Activated T-cell treated with anti-CD3 and anti-CD28 coated beads, Interleukin-2, amount 50 U/mL, for 72 hours (primary cell): ENCODE measurements around the gene PIGBOS1. TPM values are rescaled to one million over a fixed set of nuclear protein-coding genes. Genes with fewer than 3 reads are reported as not detected.
"Not testable (repeated sequence)": the region's sequence is repeated elsewhere in the genome, so short reads cannot be mapped to it uniquely, and the experiment has no call there.

Source experiments
- ATAC-seq, 2 donors: fragments of 150-1000 bp; cut with Tn5 transposase; replicated peaks in 1 of 2; 2 replicates each; pipeline ENCODE4 v1.10.0; 2021; ENCODE audit warnings: moderate library complexity in 2 of 2, mild to moderate bottlenecking in 1 of 2
- DNase-seq, 2 donors: peaks; one replicate each; pipeline ENCODE4 v3.0.0; 2021 to 2022; ENCODE audit warnings: mixed read lengths in 1 of 2
- H3K27ac Mint-ChIP-seq: one replicate; pipeline ENCODE4 v1.8.0; 2022; ENCODE audit warnings: mild to moderate bottlenecking, moderate library complexity, mixed read lengths
- H3K27me3 Mint-ChIP-seq: one replicate; pipeline ENCODE4 v1.8.0; 2022; ENCODE audit warnings: low read depth, mixed read lengths
- H3K36me3 Mint-ChIP-seq, 2 donors: one replicate each; pipeline ENCODE4 v1.8.0; 2022; ENCODE audit warnings: mixed read lengths in 2 of 2, mild to moderate bottlenecking in 1 of 2; ENCODE audit not compliant: insufficient read depth in 2 of 2
- H3K4me1 Mint-ChIP-seq: one replicate; pipeline ENCODE4 v1.8.0; 2022; ENCODE audit warnings: low read depth, mixed read lengths
- H3K4me3 Mint-ChIP-seq, 2 donors: one replicate each; pipeline ENCODE4 v1.8.0; 2022; ENCODE audit warnings: mild to moderate bottlenecking in 2 of 2, mixed read lengths in 2 of 2, moderate library complexity in 2 of 2
- H3K9me3 Mint-ChIP-seq, 2 donors: one replicate each; pipeline ENCODE4 v1.8.0; 2022; ENCODE audit warnings: mixed read lengths in 2 of 2
- total RNA-seq, 2 donors: library from RNA; stranded (reverse); gene quantifications; one replicate each; pipeline ENCODE4 v1.2.3, GENCODE V29; 2022

The PIGBOS1 gene
- total RNA-seq, 2 donors from 2014 or later = 13.0 to 14.5 TPM

DNA sequence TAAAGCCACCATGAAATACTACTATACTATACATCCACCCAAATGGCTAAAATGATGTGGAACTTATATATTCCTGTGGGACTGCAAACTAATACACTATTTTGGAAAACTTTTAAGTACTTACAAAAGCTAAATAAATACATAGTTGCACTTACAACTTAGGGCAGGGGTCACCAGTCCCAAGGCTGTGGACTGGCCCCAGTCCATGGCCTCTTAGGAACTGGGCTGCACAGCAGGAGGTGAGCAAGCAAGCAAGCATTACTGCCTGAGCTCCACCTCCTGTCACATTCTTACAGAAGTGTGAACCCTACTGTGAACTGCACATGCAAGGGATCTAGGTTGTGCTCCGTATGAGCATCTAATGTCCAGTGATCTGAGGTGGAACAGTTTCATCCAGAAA lies 18.2 kb upstream of the PIGBOS1 start:
- H3K4me3 Mint-ChIP-seq = no peak overlapping the region
- no peaks in the 10 kb centered on the region for H3K4me1 Mint-ChIP-seq

GRCh38 chr15:55334997-55335396 lies 16.1 kb upstream of the PIGBOS1 start:
- Mint-ChIP-seq H3K36me3 (peaks cover 3% of the 10 kb centered on the region in 2 donors), H3K27ac (peak overlapping the region; percentile 27), H3K4me1 (no peaks in the 10 kb centered on the region), H3K27me3 (no peaks in the 10 kb centered on the region), H3K9me3 (no peaks in the 10 kb centered on the region), H3K4me3 (no peak overlapping the region)
- DNase-seq (no peak), ATAC-seq (no peak)

More for the DNA sequence above, 18.2 kb upstream of the PIGBOS1 start:
- H3K36me3 Mint-ChIP-seq = peaks cover 0 to 3% of the 10 kb centered on the region in 2 donors
- H3K27ac Mint-ChIP-seq = no peak overlapping the region
- no peak for ATAC-seq
- DNase-seq = no peak
- H3K9me3 Mint-ChIP-seq = no peaks in the 10 kb centered on the region
- no peaks in the 10 kb centered on the region for H3K27me3 Mint-ChIP-seq

- Mint-ChIP-seq H3K9me3 (no peaks in the 10 kb centered on the region), H3K27ac (no peak overlapping the region), H3K4me1 (no peaks in the 10 kb centered on the region), H3K27me3 (no peaks in the 10 kb centered on the region), H3K4me3 (no peak overlapping the region), H3K36me3 (peaks cover 1 to 3% of the 10 kb centered on the region in 2 donors)
- ATAC-seq (no peak), DNase-seq (no peak)
These were observed 15.4 kb upstream of the PIGBOS1 start for GRCh38 chr15:55334371-55334770.

- Mint-ChIP-seq H3K4me1 (peaks cover 10% of the 10 kb centered on the region), H3K9me3 (no peaks in the 10 kb centered on the region), H3K27ac (no peak overlapping the region), H3K36me3 (peaks cover 5% of the 10 kb centered on the region in 2 donors), H3K27me3 (no peaks in the 10 kb centered on the region), H3K4me3 (no peak overlapping the region)
- ATAC-seq (no peak), DNase-seq (no peak)
These were observed 8.5 kb upstream of the PIGBOS1 start for GRCh38 chr15:55327387-55327786.

GRCh38 chr15:55322467-55322866 lies 3.5 kb upstream of the PIGBOS1 start:
- Mint-ChIP-seq H3K27ac (peak overlapping the region; percentile 60), H3K4me1 (peaks cover 27% of the 10 kb centered on the region), H3K4me3 (no peak overlapping the region), H3K9me3 (no peaks in the 10 kb centered on the region), H3K27me3 (no peaks in the 10 kb centered on the region), H3K36me3 (peaks cover 7 to 14% of the 10 kb centered on the region in 2 donors)
- no peak for DNase-seq
- no peak for ATAC-seq

GRCh38 chr15:55320963-55321362 lies 2.0 kb upstream of the PIGBOS1 start:
- H3K4me3 Mint-ChIP-seq = no peak overlapping the region
- H3K4me1 Mint-ChIP-seq = peaks cover 38% of the 10 kb centered on the region
- H3K36me3 Mint-ChIP-seq = peaks cover 7 to 17% of the 10 kb centered on the region in 2 donors
- H3K27ac Mint-ChIP-seq = no peak overlapping the region
- H3K9me3 Mint-ChIP-seq = no peaks in the 10 kb centered on the region
- no peaks in the 10 kb centered on the region for H3K27me3 Mint-ChIP-seq
- ATAC-seq (no peak), DNase-seq (no peak)

DNA sequence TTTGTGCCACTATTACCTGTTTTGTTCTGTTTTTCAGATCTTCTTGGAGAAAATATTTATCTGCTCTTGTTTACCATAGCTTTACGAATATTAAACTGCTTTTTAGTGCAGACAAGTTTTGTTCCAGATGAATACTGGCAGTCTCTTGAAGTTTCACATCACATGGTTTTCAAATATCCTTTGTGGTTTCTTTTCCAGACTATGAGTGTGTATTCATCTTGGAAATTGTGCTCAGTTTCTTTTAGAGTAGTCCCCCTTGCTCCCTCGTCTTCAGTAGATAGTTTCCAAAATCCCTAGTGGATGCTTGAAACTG lies 1.3 kb upstream of the PIGBOS1 start:
- H3K9me3 Mint-ChIP-seq = no peaks in the 10 kb centered on the region
- peak overlapping the region; percentile 71 for H3K27ac Mint-ChIP-seq
- peaks cover 7 to 17% of the 10 kb centered on the region in 2 donors for H3K36me3 Mint-ChIP-seq
- H3K27me3 Mint-ChIP-seq = no peaks in the 10 kb centered on the region
- ATAC-seq (no peak), DNase-seq (no peak)
- peaks cover 39% of the 10 kb centered on the region for H3K4me1 Mint-ChIP-seq
- H3K4me3 Mint-ChIP-seq = peak overlapping the region; percentile 96 to 100

GRCh38 chr15:55319537-55320237 lies 764 bp upstream of the PIGBOS1 start:
- Mint-ChIP-seq H3K27ac (peak overlapping the region; percentile 100), H3K4me3 (peak overlapping the region; percentile 96 to 100), H3K27me3 (no peaks in the 10 kb centered on the region), H3K4me1 (peaks cover 44% of the 10 kb centered on the region), H3K36me3 (peaks cover 7 to 17% of the 10 kb centered on the region in 2 donors), H3K9me3 (no peaks in the 10 kb centered on the region)
- DNase-seq (no peak), ATAC-seq (no peak)

GRCh38 chr15:55302801-55303200 lies 16.1 kb downstream of the PIGBOS1 start:
- not testable (repeated sequence) for H3K27ac Mint-ChIP-seq, H3K9me3 Mint-ChIP-seq, H3K36me3 Mint-ChIP-seq, H3K27me3 Mint-ChIP-seq, H3K4me1 Mint-ChIP-seq, H3K4me3 Mint-ChIP-seq, ATAC-seq, DNase-seq

GRCh38 chr15:55297315-55297714 lies 21.6 kb downstream of the PIGBOS1 start:
- no peak overlapping the region for H3K27ac Mint-ChIP-seq
- H3K9me3 Mint-ChIP-seq = no peaks in the 10 kb centered on the region
- no peak overlapping the region for H3K4me3 Mint-ChIP-seq
- no peak for ATAC-seq
- DNase-seq = no peak
- H3K4me1 Mint-ChIP-seq = no peaks in the 10 kb centered on the region
- H3K27me3 Mint-ChIP-seq = no peaks in the 10 kb centered on the region
- no peaks in the 10 kb centered on the region for H3K36me3 Mint-ChIP-seq

- Mint-ChIP-seq H3K9me3 (no peaks in the 10 kb centered on the region), H3K27ac (peak overlapping the region; percentile 95), H3K36me3 (peaks cover 16 to 22% of the 10 kb centered on the region in 2 donors), H3K4me3 (peak overlapping the region; percentile 92 to 93), H3K4me1 (peaks cover 38% of the 10 kb centered on the region), H3K27me3 (no peaks in the 10 kb centered on the region)
- ATAC-seq = peak; percentile 76 to 78
- peak; percentile 86 to 87 for DNase-seq
These were observed 28.3 kb downstream of the PIGBOS1 start for GRCh38 chr15:55290528-55291057.

- peak within 1 kb of the TSS; percentile 99 for H3K27ac Mint-ChIP-seq
- ATAC-seq = peak; percentile 78 to 82
These were observed 29.0 kb downstream of the PIGBOS1 start, which contains the start of gene RAB27A for GRCh38 chr15:55289746-55290527. Gene RAB27A (minus strand): TSS chr15:55289813. CDS start chr15:55234934, 54,879 bp downstream.

GRCh38 chr15:55289011-55289745 lies 29.7 kb downstream of the PIGBOS1 start:
- Mint-ChIP-seq H3K36me3 (peaks cover 18 to 29% of the 10 kb centered on the region in 2 donors), H3K27me3 (no peaks in the 10 kb centered on the region), H3K27ac (peak overlapping the region; percentile 99), H3K9me3 (no peaks in the 10 kb centered on the region), H3K4me3 (peak overlapping the region; percentile 92 to 93), H3K4me1 (peaks cover 52% of the 10 kb centered on the region)
- DNase-seq = peak; percentile 47 to 61
- peak; percentile 32 to 33 for ATAC-seq

More at GRCh38 chr15:55289746-55290527, 29.0 kb downstream of the PIGBOS1 start, which contains the start of gene RAB27A:
- no peaks in the 10 kb centered on the region for H3K27me3 Mint-ChIP-seq
- H3K4me1 Mint-ChIP-seq = peaks cover 45% of the 10 kb centered on the region
- DNase-seq = peak; percentile 87 to 89
- H3K9me3 Mint-ChIP-seq = no peaks in the 10 kb centered on the region
- H3K36me3 Mint-ChIP-seq = peaks cover 16 to 27% of the 10 kb centered on the region in 2 donors
- H3K4me3 Mint-ChIP-seq = peak within 1 kb of the TSS; percentile 92 to 93
